PFSK-1 (cell line): ENCODE results near the gene SORL1.

Experiments used
- FOXP2 ChIP-seq: optimal IDR thresholded peaks from 2 replicates; pipeline ENCODE3; 2011; ENCODE audit warnings: borderline replicate concordance, control low read depth, inconsistent platforms; ENCODE audit not compliant: insufficient read depth; ENCODE audit errors: extremely low read length, extremely low read depth
- POLR2AphosphoS5 ChIP-seq: IDR thresholded peaks from 2 replicates; pipeline ENCODE4 v1.6.1; 2012; ENCODE audit warnings: low read depth, mild to moderate bottlenecking, control low read depth, low read length, moderate library complexity
- SIN3A ChIP-seq: IDR thresholded peaks from 2 replicates; pipeline ENCODE4 v1.6.1; 2012; ENCODE audit warnings: mild to moderate bottlenecking, low read length, moderate library complexity, borderline replicate concordance; ENCODE audit not compliant: insufficient read depth
- TAF1 ChIP-seq: IDR thresholded peaks from 2 replicates; pipeline ENCODE4 v1.6.1; 2012; ENCODE audit warnings: low read length, control low read depth, borderline replicate concordance; ENCODE audit not compliant: insufficient read depth
- TF ChIP-seq, protein P1 (sequence below), 2 experiments: IDR thresholded peaks; 2 replicates each; pipeline versions ENCODE4 v1.6.1 to v1.8.0; 2011 to 2012; ENCODE audit warnings: low read depth in 2 of 2, low read length in 2 of 2, control low read depth in 1 of 2, inconsistent platforms in 1 of 2, mild to moderate bottlenecking in 1 of 2, moderate library complexity in 1 of 2; ENCODE audit not compliant: insufficient read depth in 1 of 2

SORL1 gene

DNA sequence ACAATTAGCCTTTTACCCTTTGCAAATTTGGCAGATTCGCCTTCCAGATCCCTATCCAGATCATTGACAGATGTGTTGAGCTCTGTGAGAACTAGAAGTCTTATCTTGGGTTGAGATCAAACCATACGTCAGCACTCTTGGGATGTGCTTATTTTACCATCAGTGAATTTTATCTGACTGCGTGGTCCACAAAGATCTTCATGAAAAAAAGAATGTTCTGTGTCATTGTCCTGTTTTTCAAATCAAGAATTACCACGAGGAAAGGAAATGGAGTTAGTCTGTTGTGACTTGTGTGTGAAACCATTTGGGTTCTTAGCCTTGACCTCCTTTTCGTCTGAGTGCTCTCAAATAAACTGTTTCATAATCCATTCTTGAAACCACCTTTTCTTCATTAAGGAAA, 86.9 kb downstream of the SORL1 start:
- TF ChIP-seq POLR2AphosphoS5 = no peak
- TF ChIP-seq, protein P1, sequence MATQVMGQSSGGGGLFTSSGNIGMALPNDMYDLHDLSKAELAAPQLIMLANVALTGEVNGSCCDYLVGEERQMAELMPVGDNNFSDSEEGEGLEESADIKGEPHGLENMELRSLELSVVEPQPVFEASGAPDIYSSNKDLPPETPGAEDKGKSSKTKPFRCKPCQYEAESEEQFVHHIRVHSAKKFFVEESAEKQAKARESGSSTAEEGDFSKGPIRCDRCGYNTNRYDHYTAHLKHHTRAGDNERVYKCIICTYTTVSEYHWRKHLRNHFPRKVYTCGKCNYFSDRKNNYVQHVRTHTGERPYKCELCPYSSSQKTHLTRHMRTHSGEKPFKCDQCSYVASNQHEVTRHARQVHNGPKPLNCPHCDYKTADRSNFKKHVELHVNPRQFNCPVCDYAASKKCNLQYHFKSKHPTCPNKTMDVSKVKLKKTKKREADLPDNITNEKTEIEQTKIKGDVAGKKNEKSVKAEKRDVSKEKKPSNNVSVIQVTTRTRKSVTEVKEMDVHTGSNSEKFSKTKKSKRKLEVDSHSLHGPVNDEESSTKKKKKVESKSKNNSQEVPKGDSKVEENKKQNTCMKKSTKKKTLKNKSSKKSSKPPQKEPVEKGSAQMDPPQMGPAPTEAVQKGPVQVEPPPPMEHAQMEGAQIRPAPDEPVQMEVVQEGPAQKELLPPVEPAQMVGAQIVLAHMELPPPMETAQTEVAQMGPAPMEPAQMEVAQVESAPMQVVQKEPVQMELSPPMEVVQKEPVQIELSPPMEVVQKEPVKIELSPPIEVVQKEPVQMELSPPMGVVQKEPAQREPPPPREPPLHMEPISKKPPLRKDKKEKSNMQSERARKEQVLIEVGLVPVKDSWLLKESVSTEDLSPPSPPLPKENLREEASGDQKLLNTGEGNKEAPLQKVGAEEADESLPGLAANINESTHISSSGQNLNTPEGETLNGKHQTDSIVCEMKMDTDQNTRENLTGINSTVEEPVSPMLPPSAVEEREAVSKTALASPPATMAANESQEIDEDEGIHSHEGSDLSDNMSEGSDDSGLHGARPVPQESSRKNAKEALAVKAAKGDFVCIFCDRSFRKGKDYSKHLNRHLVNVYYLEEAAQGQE (IDR thresholded peaks at IDR 0.05; ENCODE audit: insufficient read depth in 1 of 2, low read depth in 2 of 2, low read length in 2 of 2) = no peak

DNA sequence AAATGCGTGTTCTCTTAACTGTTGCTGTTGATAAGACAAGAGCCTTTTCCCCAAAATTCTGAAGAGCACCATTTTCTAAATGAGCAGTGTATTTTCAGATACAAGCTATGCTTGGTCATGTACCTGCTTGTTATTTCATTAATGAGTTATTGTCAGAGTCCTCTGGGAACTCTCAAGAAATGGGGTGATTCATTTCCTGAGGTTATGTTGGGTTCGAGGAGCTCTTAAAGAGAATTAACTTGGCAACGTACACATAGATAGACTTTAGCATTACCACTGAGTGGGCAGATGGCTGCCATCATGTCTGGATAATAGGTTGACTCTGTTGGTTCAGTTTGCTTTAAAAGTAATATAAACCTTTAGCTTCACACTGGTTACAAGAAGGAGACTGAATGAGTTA, 88.5 kb downstream of the SORL1 start:
- no peak for TF ChIP-seq SIN3A

DNA sequence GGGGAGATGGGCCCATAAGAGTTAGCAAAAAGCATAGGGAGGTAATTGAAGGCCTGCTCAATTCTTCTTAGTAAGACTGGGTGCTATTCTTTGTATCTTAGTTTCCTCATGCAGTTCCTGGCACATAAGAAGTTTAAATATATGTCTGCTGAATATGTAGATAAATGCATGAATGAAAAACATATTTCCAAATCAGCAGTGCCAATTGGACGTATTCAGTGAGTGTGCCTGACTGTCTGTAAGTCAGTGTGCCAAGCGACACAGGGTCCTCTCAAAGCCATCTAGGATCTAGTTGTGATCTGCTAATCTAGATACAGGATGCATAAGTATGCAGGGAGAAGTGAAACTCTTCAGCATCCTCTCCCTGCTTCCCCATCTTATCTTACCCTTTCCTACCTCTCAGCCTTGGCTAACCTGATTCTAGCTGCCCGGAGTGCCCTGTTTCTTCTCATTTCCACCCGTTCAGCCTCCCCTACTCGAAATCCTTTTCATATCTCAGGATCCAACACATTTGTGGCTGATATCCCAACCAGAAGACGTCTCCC, 91.8 kb downstream of the SORL1 start:
- TF ChIP-seq TAF1 (no peak), SIN3A (no peak), POLR2AphosphoS5 (no peak), FOXP2 (no peak)
- TF ChIP-seq, protein P1 (IDR thresholded peaks at IDR 0.05; ENCODE audit: insufficient read depth in 1 of 2, low read depth in 2 of 2, low read length in 2 of 2) = no peak

DNA sequence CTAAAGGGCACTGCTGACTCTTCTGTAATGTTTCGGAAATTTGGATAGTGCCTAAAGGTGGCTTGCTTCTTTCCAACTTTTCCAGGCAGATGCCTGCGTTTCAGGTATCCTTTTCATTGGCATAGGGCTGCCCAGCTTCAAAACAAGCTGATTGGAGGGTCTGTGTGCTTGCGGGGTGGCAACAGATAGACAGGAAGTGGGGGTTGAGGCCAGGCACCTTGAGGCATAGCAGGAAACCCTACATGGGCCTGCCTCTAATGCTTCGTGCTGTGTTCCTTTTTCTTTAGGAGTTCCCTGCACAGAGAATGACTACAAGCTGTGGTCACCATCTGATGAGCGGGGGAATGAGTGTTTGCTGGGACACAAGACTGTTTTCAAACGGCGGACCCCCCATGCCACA, 92.8 kb downstream of the SORL1 start:
- TF ChIP-seq TAF1 (no peak), POLR2AphosphoS5 (no peak), SIN3A (no peak), FOXP2 (no peak)
- TF ChIP-seq, protein P1 (IDR thresholded peaks at IDR 0.05; ENCODE audit: insufficient read depth in 1 of 2, low read depth in 2 of 2, low read length in 2 of 2) = no peak

DNA sequence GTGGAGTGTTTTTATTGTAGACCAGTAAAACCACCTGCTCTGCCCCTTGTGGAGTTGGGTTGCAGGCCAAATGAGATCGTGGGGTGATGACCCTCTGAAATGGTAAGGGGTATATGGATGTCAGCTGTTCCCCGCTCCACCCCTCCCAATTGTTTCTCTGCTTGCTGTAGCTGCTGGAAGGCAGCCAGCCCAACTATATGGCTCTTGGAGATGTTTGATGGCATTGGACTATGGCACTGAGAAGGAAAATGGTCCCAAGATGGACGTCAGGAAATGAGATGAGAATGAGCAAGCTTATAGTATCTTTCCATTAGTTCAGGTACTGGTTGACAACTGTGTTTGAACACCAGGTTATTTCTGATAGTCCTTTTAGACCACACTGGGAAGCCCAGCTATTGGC, 95.5 kb downstream of the SORL1 start:
- TF ChIP-seq POLR2AphosphoS5 (no peak), SIN3A (no peak), TAF1 (no peak), FOXP2 (no peak)
- TF ChIP-seq, protein P1 (IDR thresholded peaks at IDR 0.05; ENCODE audit: insufficient read depth in 1 of 2, low read depth in 2 of 2, low read length in 2 of 2) = no peak
